KG1 (cell line): Measurements from ENCODE around the gene TMEM179B.
A peak's percentile ranks its signal among the peaks of the same experiment; 100 is the strongest.
"Not testable (repeated sequence)": the region's sequence is repeated elsewhere in the genome, so short reads cannot be mapped to it uniquely, and the experiment has no call there.

Experiments used
- DNase-seq: peaks from one replicate; lab custom pipeline; 2025; lab: John Stamatoyannopoulos, UW

The TMEM179B gene

DNA sequence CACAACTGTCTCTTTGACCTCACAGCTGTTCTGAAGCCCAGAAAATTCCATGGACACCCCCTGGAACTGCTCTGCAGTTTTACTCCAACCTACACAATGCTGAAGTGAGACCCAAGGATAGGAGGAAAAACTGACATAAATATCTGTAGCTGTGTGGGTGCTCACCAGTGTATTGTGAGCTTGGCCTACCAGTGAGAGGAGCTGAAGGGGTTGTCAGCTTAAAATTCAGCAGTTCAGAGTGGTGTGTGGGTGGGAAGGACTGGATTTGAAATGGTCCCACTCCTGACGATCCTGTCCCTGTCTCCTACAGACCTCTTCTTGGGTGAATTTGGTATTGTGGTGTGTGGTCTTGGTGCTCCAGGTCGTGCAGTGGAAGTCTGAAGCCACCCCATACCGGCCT is 2.4 kb downstream of the TMEM179B start:
- no peak for DNase-seq

- peak; percentile 95 for DNase-seq
These were observed 4.4 kb downstream of the TMEM179B start, which contains the start of gene TMEM223 for GRCh38 chr11:62791501-62792201. Gene TMEM223, minus strand, starts transcription at chr11:62792006. Its CDS starts 12 bp downstream, at chr11:62791994.

DNA sequence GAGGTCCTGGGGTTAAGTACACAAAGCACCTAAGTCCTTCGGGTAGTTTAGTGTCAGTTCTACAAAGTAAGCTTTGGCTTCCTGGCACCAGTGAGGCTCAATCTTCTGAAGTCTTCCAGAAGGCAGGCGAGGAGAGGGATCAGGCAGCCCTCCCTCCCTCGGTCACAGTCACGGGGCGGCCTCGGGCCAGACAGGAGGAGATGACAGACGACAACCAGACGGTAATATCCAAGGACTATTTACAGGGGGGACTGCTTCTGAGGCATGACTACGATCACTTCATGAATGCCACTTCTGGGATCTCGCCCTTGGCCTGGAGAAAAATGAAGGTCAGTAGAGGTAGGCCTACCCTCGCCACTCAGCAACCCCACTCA is 5.0 kb downstream of the TMEM179B start:
- DNase-seq: no peak

DNA sequence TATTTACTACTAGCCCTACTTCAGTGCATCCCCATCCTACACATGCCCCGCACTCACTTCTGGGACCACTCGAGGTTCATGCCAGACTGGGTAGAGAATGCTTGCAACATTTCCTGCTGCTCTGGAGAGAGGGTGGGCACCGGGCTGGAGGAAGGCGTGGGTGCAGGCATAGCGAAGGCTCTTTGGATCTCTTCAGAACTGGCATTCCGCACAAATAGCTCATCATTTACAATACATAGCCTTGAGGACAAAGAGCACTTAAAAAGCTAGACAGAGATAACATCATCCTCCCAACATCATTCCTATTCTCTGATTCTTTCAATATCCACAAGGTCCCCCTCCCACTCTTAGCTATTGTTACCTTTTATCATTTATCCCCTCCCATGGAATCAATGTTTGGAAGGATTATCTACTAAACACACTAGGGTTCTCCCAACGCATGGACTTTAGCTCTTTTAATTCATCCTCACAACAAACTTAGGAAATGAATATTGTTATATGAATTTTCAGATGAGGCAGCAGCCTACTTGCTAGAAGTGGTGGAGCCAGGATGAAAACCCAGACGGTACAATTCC is 7.1 kb downstream of the TMEM179B start:
- DNase-seq: no peak

DNA sequence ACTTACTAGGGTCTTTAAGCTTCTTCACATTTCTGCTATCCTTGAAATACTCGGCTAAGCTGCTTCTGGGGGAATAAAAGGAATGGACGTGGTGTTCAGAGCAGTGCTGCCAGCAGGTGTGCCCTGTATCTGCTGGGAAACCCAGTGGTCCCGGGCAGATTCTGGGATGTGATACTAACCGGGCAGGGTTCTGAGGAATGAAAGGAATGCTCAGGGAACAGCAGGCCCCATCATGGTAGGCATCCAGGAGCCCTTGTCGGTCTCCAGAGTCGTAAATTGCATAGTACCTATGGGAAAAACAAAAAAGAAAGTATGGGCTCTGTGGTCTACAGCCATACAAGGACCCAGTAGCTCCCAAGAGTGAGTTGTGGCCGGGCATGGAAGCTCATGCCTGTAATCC is 9.1 kb downstream of the TMEM179B start:
- DNase-seq: no peak

GRCh38 chr11:62799486-62799885 is 12.3 kb downstream of the TMEM179B start:
- no peak for DNase-seq

DNA sequence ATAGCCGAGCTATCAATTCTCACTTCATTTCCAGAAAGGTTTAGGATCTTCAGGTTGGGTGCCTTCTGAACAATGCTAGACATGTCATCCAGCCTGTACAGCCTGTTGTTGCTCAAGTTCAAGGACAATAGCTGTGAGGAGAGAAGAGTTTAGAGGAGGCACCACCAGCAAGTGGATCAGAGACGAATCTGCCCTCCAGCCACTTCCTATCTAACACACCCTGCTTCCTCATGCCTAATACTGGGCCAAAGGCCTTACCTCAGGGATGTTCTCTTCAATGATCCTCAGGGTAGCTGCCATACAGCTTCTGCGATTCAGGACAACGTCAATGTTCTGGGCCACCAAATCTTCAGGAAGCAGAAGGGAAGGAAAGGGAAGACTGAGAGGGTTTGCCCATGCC is 13.9 kb downstream of the TMEM179B start:
- DNase-seq: no peak

DNA sequence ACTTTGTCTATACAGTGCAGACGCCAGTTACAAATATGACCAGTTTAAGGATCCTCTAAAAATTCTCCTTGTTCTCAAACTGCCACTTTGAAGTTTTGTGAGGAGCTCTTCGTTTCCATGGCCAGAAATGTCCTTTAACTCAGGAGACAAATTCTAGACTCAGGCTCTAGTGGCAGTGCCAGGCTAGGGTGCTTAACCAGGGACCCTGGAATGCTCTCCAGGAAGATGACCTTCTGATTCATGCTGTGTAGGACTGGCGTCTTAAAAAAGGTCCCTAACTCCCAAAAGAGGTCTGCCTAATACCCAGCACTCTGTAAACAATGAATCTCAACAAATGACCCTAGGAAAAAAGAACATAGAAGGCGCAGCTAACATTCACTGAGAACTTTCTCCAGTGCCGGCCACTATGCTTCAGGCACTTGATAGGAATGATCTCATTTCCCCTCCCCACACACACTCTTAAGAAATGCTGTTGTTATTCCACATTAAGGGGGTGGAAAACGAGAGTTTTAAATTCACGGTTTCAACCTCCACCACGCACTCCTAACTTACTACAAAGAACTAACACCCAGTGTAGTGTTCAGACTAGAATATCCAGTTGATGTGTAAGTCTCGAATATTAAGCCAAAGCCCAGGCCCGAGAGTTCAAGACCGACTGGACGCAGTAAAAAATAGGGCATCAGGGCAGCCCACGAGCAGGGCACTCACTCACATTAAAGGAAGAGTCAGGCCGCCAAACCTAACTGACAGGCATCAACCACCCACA is 17.3 kb downstream of the TMEM179B start:
- no peak for DNase-seq

DNA sequence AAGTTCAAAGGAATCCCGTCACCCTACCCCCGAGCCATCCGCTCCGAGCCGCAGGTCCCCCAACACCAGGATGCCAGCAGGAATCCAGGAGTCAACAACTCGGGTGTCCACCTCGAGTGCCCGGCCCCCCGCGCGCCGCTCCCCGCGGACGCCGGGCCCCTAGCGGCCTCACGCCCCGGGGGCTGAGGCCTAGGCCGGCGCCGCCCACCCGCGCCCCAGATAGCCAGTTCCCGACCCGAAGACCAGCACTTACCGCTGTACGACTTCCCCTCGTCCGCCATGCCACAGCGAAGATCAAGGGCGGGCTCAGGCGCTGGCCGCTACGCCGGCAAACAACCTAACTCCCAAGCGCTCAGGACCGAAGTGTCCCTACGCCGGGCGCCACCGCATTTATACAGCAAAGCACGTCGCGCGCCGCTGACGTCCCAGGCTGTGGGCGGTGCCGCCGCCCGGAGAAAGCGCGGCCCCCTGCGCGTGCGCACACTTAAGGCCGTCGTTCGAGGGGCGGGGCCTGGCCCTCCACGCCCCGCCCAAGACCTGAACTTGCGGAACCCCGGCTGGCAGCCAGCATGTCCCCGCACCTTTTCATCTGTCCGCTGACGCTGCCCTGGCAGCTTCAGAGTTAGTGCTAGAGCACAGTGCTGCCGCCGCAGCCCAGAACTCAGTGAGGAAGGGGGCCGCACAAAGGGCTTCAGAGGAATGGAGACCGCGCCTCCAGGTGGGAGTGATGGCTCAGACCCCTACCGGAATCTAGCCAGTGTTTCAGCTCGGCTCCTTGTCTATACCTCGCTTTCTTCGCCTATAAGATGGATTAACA is 18.1 kb downstream of the TMEM179B start, which contains the start of gene NXF1:
Gene NXF1, minus strand, starts transcription at position 365 of the 817 bp plus-strand sequence. Its CDS starts 84 bp downstream, at position 281.
- peak; percentile 99 for DNase-seq

GRCh38 chr11:62805961-62806441 is 18.8 kb downstream of the TMEM179B start:
- DNase-seq: peak; percentile 77

GRCh38 chr11:62806611-62807121 is 19.5 kb downstream of the TMEM179B start:
- DNase-seq: no peak

- DNase-seq: no peak
These were observed 23.5 kb downstream of the TMEM179B start for GRCh38 chr11:62810748-62811147.

DNA sequence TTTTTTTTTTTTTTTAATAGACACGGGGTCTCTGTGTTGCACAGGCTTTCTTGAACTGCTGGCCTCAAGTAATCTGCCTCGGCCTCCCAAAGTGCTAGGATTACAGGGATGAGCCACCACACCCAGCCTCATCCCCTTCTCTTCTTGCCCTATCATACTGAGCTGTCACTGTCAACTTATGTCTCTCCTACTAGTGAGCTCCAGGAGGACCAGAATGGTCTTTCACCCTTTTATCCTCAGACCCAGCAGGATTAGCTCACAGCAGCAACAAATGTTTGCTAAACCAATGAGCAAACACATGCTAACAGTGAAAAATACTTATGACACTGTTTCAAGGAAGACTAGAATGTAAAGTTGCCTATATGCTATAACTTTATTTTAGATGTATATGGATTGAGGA is 24.5 kb downstream of the TMEM179B start:
- DNase-seq: no peak

DNA sequence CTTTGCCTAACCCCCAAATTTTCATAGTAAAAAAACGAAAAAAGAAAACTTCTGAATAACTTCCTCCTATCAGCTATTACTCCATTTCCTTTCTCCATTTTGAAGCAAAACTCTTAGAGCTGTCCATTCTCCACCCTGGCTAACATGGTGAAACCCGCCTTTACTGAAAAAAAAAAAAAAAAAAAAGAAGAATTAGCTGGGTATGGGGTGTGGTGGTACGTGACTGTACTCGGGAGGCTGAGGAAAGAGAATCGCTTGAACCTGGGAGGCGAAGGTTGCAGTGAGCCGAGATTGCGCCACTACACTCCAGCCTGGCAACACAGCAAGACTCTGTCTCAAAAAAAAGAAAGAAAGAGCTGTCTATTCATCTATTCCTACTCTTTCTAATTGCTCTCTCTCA is 29.4 kb downstream of the TMEM179B start:
- DNase-seq: no peak

- DNase-seq: no peak
These were observed 29.9 kb downstream of the TMEM179B start for GRCh38 chr11:62817129-62817528.

- DNase-seq: no peak
These were observed 36.5 kb downstream of the TMEM179B start for GRCh38 chr11:62823677-62824076.

DNA sequence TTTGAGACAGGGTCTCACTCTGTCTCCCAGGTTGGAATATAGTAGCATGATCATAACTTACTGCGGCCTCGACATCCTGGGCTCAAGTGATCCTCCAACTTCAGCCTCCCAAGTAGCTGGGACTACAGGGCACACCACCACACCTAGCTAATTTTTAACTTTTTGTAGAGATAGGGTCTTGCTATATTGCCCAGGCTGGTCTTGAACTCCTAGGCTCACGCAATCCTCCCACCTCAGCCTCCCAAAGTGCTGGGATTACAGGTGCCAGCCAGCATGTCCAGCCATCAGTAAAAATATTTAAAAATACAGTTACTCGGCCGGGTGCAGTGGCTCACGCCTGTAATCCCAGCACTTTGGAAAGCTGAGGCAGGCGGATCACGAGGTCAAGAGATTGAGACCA is 40.9 kb downstream of the TMEM179B start:
- DNase-seq: not testable (repeated sequence)

DNA sequence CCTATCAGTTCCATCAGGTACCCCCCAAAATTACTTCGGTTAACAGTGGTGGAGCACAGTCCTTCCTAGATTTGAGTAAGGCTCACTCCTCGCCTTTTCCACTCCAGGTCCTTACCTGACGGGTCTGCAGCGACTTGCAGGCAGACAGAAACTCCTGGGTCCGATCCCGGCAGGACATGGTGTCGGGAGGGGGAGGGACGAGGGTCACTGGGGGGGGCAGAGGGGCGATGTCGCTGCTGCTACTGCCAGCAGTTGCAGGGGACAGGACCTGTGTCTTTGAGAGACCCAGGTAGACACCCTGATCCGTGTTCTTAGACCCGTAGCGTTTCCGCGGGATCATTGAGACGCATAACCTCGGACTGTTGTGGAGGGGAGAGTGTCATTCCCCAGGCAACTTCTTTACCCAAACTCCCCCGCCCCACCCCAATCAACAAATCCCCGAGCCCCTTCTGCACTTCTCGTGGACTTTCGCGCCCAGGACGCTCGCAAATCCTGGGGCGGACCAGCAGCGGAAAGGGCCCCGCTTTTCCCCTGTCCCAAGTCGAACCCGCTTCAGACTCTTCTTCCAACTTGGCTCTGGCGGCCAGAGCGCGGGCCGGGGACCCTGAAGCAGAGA is 43.8 kb downstream of the TMEM179B start:
- no peak for DNase-seq

DNA sequence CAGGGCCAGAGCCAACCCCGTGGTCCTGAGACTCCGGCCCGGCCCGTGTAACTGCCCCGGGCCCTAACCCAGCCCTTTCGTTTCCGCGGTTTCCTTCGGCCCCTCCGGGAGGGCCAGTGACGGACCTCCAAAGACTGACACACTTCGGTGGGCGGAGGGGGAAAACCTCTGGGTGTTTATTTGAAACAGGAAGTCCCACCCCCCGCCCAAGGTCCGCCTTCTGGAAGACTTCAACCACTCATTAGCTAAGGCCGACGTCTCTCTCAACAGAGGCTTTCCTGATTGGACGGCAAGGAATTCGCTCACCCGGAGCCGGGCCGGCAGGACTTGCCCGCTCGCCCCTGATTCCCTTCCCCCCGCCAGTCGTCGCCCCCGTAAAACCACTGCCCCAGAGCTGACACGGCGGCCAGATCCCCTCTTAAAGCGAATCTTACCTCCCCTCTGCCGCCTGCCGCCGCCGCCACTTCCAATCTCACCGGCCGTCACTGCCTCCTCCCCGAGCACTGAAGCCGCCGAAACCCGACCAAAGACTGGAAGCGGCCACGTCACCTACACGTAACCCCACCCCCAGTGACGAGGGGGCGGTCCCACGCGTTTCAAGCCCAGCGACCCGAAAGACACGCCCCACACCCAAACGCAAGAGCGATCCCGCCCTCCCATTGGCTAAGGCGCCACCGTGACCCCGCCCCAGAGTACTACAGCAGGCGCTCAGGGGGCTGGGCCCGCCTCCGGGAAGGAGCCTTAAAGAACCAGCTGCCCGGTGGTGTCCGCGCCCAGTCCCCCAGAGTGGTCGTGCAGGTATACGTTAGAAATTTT is 44.5 kb downstream of the TMEM179B start, which contains the start of gene STX5:
Gene STX5, minus strand, starts transcription at position 532 of the 816 bp plus-strand sequence. CDS start 808 bp downstream, outside the sequence.
- peak; percentile 100 for DNase-seq
